ENCODE data around the gene HDGF. TPM values are rescaled to one million over a fixed set of nuclear protein-coding genes. Genes with fewer than 3 reads are reported as not detected.

The HDGF gene
- total RNA-seq, 1 donor from 2014 or later, result 107 TPM

GRCh38 chr1:156721131-156721530, 30.3 kb downstream of the HDGF start:
- ChIA-PET POLR2A (interaction anchor here (0.5 kb wide), 1 partner anchor 7 kb away, joined by 3 read pairs; no protein-coding TSS in a partner anchor), CTCF (interaction anchor here (0.6 to 1.9 kb wide), 2 partner anchors 31 to 94 kb away, joined by 3 to 12 read pairs; no protein-coding TSS in a partner anchor)
- Mint-ChIP-seq H3K36me3 (ENCODE audit: low read depth) (peaks cover 53% of the 10 kb centered on the region), H3K27ac (no peak overlapping the region), H3K9me3 (no peaks in the 10 kb centered on the region), H3K27me3 (no peaks in the 10 kb centered on the region), H3K4me1 (peaks cover 10% of the 10 kb centered on the region), H3K4me3 (no peak overlapping the region)
- intact Hi-C loops (cut with micrococcal nuclease), result no loop called here
- no peak for TF ChIP-seq CTCF (IDR thresholded peaks at IDR 0.05)
- ATAC-seq (ENCODE audit: low read depth), result no peak
- no peak for DNase-seq

- intact Hi-C loops (cut with micrococcal nuclease), result no loop called here
- POLR2A ChIA-PET, result interaction anchor here (0.5 kb wide), 1 partner anchor 92 kb away, joined by 4 read pairs; no protein-coding TSS in a partner anchor
These were observed 34.1 kb downstream of the HDGF start for GRCh38 chr1:156717351-156717750.

GRCh38 chr1:156714830-156715229, 36.6 kb downstream of the HDGF start:
- ATAC-seq (ENCODE audit: low read depth), result no peak
- Mint-ChIP-seq H3K27me3 (no peaks in the 10 kb centered on the region), H3K27ac (no peak overlapping the region), H3K4me3 (no peak overlapping the region), H3K36me3 (ENCODE audit: low read depth) (peaks cover 26% of the 10 kb centered on the region), H3K9me3 (no peaks in the 10 kb centered on the region), H3K4me1 (peaks cover under 1% of the 10 kb centered on the region)
- no peak for TF ChIP-seq CTCF (IDR thresholded peaks at IDR 0.05)
- intact Hi-C loops (cut with micrococcal nuclease), result no loop called here
- no peak for DNase-seq
- CTCF ChIA-PET, result interaction anchor here (1.7 to 2.7 kb wide), 2 partner anchors 11 to 25 kb away, joined by 8 read pairs; no protein-coding TSS in a partner anchor
- POLR2A ChIA-PET, result no interaction called here

More at GRCh38 chr1:156717351-156717750, 34.1 kb downstream of the HDGF start:
- Mint-ChIP-seq H3K4me1 (peaks cover 2% of the 10 kb centered on the region), H3K27me3 (no peaks in the 10 kb centered on the region), H3K4me3 (no peak overlapping the region), H3K36me3 (ENCODE audit: low read depth) (peaks cover 44% of the 10 kb centered on the region), H3K9me3 (no peaks in the 10 kb centered on the region), H3K27ac (no peak overlapping the region)
- ATAC-seq (ENCODE audit: low read depth), result no peak
- DNase-seq, result no peak
- no peak for TF ChIP-seq CTCF (IDR thresholded peaks at IDR 0.05)
- CTCF ChIA-PET, result interaction anchor here (1.1 to 2.7 kb wide), 2 partner anchors 9 to 27 kb away, joined by 3 to 8 read pairs; no protein-coding TSS in a partner anchor

- TF ChIP-seq CTCF (IDR thresholded peaks at IDR 0.05), result no peak
- intact Hi-C loops (cut with micrococcal nuclease), result no loop called here
- H3K27ac Mint-ChIP-seq, result no peak overlapping the region
- no peaks in the 10 kb centered on the region for H3K4me1 Mint-ChIP-seq
- H3K9me3 Mint-ChIP-seq, result no peaks in the 10 kb centered on the region
- CTCF ChIA-PET, result interaction anchor here (1.7 kb wide), 1 partner anchor 22 kb away, joined by 6 read pairs; no protein-coding TSS in a partner anchor
- DNase-seq, result no peak
- H3K4me3 Mint-ChIP-seq, result no peak overlapping the region
- peaks cover 20% of the 10 kb centered on the region for H3K36me3 Mint-ChIP-seq (ENCODE audit: low read depth)
- POLR2A ChIA-PET, result no interaction called here
- no peaks in the 10 kb centered on the region for H3K27me3 Mint-ChIP-seq
- no peak for ATAC-seq (ENCODE audit: low read depth)
These were observed 38.8 kb downstream of the HDGF start for GRCh38 chr1:156712626-156713025.

GRCh38 chr1:156711011-156711817, 40.3 kb downstream of the HDGF start:
- ATAC-seq (ENCODE audit: low read depth) (no peak), DNase-seq (no peak)
- Mint-ChIP-seq H3K9me3 (no peaks in the 10 kb centered on the region), H3K27me3 (no peaks in the 10 kb centered on the region), H3K27ac (no peak overlapping the region), H3K36me3 (ENCODE audit: low read depth) (peaks cover 12% of the 10 kb centered on the region), H3K4me1 (peaks cover 8% of the 10 kb centered on the region), H3K4me3 (no peak overlapping the region)
- intact Hi-C loops (cut with micrococcal nuclease), result no loop called here
- POLR2A ChIA-PET, result interaction anchor here (0.8 kb wide), 1 partner anchor 17 kb away, joined by 3 read pairs; the partner anchor contains the start of gene METTL25B
- no peak for TF ChIP-seq CTCF (IDR thresholded peaks at IDR 0.05)
- CTCF ChIA-PET, result interaction anchor here (0.6 to 1.7 kb wide), 3 partner anchors 15 to 150 kb away, joined by 3 to 13 read pairs (median 3); no protein-coding TSS in a partner anchor
